Astrocyte of the spinal cord (primary cell): ENCODE results near the gene ZNRF4.

Experiments
- DNase-seq: peaks from one replicate; pipeline ENCODE4 v3.0.0; 2011; ENCODE audit warnings: low read depth, low spot score
- H3K4me3 ChIP-seq: 2 replicates; pipeline ENCODE4 v1.5.1; 2011; ENCODE audit warnings: low read depth, mild to moderate bottlenecking, low read length, moderate library complexity
- in situ Hi-C: cut with HindIII; loops from 2 replicates; pipeline ENCODE4 v1.10.0; 2017; ENCODE audit warnings: low sequenced_read_pairs
- TF ChIP-seq, protein P1 (sequence below): IDR thresholded peaks from 2 replicates; pipeline ENCODE4 v1.5.1; 2012; ENCODE audit warnings: low read depth, mild to moderate bottlenecking, low read length, inconsistent platforms

Gene ZNRF4

DNA sequence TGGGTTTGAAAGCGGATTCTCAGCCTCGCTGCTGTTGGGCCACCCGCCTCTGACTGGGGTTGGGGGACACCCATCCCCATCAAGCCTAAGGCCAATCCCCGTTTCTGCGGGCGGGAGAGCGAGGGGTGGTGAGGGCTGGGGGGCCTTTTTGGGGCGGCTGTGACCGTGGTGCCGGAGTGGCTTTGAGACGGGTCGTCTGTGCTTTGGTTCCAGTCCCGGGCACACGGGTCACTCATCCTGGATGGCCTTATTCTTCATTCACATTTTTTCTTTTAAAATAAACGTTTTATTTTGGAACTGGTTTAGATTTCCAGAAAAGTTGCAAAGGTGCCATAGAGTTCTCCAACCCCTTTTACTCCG lies 1.6 kb downstream of the ZNRF4 start:
- no peak for DNase-seq
- TF ChIP-seq, protein P1, sequence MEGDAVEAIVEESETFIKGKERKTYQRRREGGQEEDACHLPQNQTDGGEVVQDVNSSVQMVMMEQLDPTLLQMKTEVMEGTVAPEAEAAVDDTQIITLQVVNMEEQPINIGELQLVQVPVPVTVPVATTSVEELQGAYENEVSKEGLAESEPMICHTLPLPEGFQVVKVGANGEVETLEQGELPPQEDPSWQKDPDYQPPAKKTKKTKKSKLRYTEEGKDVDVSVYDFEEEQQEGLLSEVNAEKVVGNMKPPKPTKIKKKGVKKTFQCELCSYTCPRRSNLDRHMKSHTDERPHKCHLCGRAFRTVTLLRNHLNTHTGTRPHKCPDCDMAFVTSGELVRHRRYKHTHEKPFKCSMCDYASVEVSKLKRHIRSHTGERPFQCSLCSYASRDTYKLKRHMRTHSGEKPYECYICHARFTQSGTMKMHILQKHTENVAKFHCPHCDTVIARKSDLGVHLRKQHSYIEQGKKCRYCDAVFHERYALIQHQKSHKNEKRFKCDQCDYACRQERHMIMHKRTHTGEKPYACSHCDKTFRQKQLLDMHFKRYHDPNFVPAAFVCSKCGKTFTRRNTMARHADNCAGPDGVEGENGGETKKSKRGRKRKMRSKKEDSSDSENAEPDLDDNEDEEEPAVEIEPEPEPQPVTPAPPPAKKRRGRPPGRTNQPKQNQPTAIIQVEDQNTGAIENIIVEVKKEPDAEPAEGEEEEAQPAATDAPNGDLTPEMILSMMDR, result no peak
- in situ Hi-C loops, result no loop called here

DNA sequence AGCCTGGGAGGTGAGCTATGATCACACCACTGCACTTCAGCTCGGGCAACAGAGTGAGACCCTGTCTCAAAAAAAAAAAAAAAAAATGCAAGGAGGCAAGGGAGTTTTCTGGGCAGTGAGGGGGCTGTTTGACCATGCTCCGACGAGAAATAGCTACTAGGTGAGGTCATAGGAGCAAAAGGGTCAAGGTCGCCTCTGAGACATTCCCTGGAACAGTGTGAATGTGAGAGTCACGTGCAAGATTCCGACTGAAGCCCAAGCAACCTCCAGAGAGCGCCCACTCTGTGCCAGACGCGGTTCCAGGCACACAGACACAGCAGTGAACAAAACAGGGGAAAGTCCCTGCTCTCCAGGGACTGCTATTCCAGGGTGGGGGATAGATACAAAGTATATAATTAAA lies 2.5 kb downstream of the ZNRF4 start:
- in situ Hi-C loops, result no loop called here
- DNase-seq, result no peak
- TF ChIP-seq, protein P1, result no peak
- H3K4me3 ChIP-seq, result no peak overlapping the region

More for the DNA sequence above, 1.6 kb downstream of the ZNRF4 start:
- H3K4me3 ChIP-seq, result no peak overlapping the region

DNA sequence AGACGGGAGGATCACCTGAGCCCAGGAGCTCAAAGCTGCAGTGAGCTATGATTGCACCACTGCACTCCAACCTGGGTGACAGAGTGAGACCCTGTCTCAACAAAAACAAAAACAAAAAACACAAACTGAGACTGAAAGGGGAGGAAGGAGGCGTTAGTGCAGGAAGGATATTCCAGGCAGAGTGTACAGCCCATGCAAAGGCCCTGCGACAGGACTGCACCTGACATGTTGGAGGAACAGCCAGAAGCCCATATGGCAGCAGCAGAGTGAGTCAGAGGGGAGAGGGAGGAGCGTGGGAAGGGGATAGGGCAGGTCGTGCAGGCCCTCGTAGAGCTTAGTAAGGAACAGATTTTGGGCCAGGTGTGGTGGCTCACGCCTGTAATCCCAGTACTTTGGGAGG lies 3.2 kb downstream of the ZNRF4 start:
- in situ Hi-C loops, result no loop called here
- H3K4me3 ChIP-seq, result no peak overlapping the region

GRCh38 chr19:5459360-5459759 lies 4.1 kb downstream of the ZNRF4 start:
- TF ChIP-seq, protein P1, result no peak
- H3K4me3 ChIP-seq, result no peak overlapping the region
- DNase-seq, result no peak
- in situ Hi-C loops, result no loop called here

More for the DNA sequence above, 3.2 kb downstream of the ZNRF4 start:
- TF ChIP-seq, protein P1, result no peak
- DNase-seq, result no peak

DNA sequence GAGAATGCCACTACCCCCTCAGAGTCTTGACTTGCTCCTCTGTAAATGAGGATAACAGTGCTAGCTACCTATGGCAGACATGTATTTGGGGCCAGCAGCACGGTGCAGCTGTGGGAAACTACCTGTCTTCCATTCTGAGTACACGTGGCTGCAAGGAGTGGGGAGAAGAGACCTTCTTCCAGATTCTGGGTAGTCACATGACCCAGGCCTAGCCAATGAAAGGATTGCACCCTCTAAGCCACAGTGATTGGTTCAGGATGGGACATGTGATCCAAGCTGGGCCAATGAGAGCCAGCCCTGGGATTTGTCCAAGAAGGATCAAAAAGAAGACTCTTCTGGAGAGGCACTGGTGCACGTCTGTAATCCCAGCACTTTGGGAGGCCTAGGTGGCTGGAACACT lies 5.5 kb downstream of the ZNRF4 start:
- no peak overlapping the region for H3K4me3 ChIP-seq
- TF ChIP-seq, protein P1, result no peak
- DNase-seq, result no peak
- in situ Hi-C loops, result no loop called here

GRCh38 chr19:5463959-5464358 lies 8.7 kb downstream of the ZNRF4 start:
- no peak overlapping the region for H3K4me3 ChIP-seq
- in situ Hi-C loops, result no loop called here
- TF ChIP-seq, protein P1, result no peak
- no peak for DNase-seq

DNA sequence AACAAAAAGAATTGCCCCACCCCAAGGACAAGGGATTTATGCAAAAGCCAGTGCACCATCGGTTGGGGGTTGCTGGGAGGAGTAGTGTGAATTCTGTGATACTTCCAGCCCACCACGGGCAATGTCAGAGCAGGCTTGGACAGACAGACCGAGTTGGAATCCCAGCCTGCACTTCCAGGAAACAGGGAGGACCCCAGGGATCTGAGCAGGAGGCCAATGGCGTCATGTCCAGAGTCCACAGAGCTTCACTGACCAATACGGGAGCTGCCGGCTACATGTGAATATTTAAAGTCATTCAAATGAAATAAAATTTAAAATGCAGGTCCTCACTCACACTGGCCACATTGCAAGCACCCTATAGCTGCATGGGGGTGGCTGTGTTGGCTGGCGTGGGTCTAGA lies 10.9 kb downstream of the ZNRF4 start:
- TF ChIP-seq, protein P1, result no peak
- no peak for DNase-seq
- H3K4me3 ChIP-seq, result no peak overlapping the region
- in situ Hi-C loops, result no loop called here
